ENCODE results near the gene CDX1.

Gene CDX1

GRCh38 chr5:150184990-150185912 is 18.7 kb downstream of the CDX1 start:
- no peak for DNase-seq

- no peak for DNase-seq
Measured at GRCh38 chr5:150186137-150186536, 19.6 kb downstream of the CDX1 start.

GRCh38 chr5:150186897-150187296 is 20.3 kb downstream of the CDX1 start:
- DNase-seq: no peak

- DNase-seq: no peak
Measured at GRCh38 chr5:150188146-150188842, 21.7 kb downstream of the CDX1 start.

- no peak for DNase-seq
Measured at GRCh38 chr5:150189326-150189725, 22.7 kb downstream of the CDX1 start.

GRCh38 chr5:150189728-150190502 is 23.3 kb downstream of the CDX1 start, which contains the start of gene SLC6A7:
SLC6A7 (plus strand) TSS chr5:150190062; CDS start chr5:150190328, 266 bp downstream.
- no peak for DNase-seq

- DNase-seq: no peak
Measured at GRCh38 chr5:150190503-150190979, 24.0 kb downstream of the CDX1 start.

GRCh38 chr5:150190987-150191386 is 24.4 kb downstream of the CDX1 start:
- no peak for DNase-seq

- DNase-seq: no peak
Measured at GRCh38 chr5:150192462-150192861, 25.9 kb downstream of the CDX1 start.

- DNase-seq: no peak
Measured at GRCh38 chr5:150195736-150196485, 29.3 kb downstream of the CDX1 start.

GRCh38 chr5:150196514-150196913 is 29.9 kb downstream of the CDX1 start:
- DNase-seq: no peak

GRCh38 chr5:150196986-150197385 is 30.4 kb downstream of the CDX1 start:
- DNase-seq: no peak

- DNase-seq: no peak
Measured at GRCh38 chr5:150197476-150197875, 30.9 kb downstream of the CDX1 start.

- DNase-seq: no peak
Measured at GRCh38 chr5:150202501-150202900, 35.9 kb downstream of the CDX1 start.

GRCh38 chr5:150203832-150204589 is 37.4 kb downstream of the CDX1 start:
- DNase-seq: no peak

- no peak for DNase-seq
Measured at GRCh38 chr5:150204590-150204960, 38.0 kb downstream of the CDX1 start.

- DNase-seq: no peak
Measured at GRCh38 chr5:150206098-150206778, 39.7 kb downstream of the CDX1 start.

- no peak for DNase-seq
Measured at GRCh38 chr5:150206779-150207115, 40.2 kb downstream of the CDX1 start.

GRCh38 chr5:150208187-150209098 is 41.9 kb downstream of the CDX1 start:
- DNase-seq: no peak

GRCh38 chr5:150209099-150209635 is 42.6 kb downstream of the CDX1 start:
- no peak for DNase-seq
